HG03039 (cell line): ENCODE data around the gene OR13A1.
A peak's percentile ranks its signal among the peaks of the same experiment; 100 is the strongest.
"Not testable (repeated sequence)": the region's sequence is repeated elsewhere in the genome, so short reads cannot be mapped to it uniquely, and the experiment has no call there.

ENCODE experiments used
- ATAC-seq: cut with Tn5 transposase; IDR thresholded peaks from one replicate; pipeline ENCODE4 v1.9.1; 2021; ENCODE audit warnings: mild to moderate bottlenecking, moderate library complexity; ENCODE audit not compliant: unreplicated experiment

The OR13A1 gene

GRCh38 chr10:45282061-45282460, 33.3 kb downstream of the OR13A1 start:
- ATAC-seq, result no peak

- no peak for ATAC-seq
These were observed 35.2 kb downstream of the OR13A1 start for GRCh38 chr10:45280113-45280760.

GRCh38 chr10:45279682-45280081, 35.7 kb downstream of the OR13A1 start:
- no peak for ATAC-seq

- no peak for ATAC-seq
These were observed 36.4 kb downstream of the OR13A1 start for GRCh38 chr10:45278860-45279498.

GRCh38 chr10:45276146-45276545, 39.3 kb downstream of the OR13A1 start:
- ATAC-seq, result not testable (repeated sequence)

- no peak for ATAC-seq
These were observed 41.0 kb downstream of the OR13A1 start for GRCh38 chr10:45274364-45274763.

GRCh38 chr10:45267777-45268176, 47.6 kb downstream of the OR13A1 start:
- ATAC-seq, result not testable (repeated sequence)

GRCh38 chr10:45265996-45266395, 49.4 kb downstream of the OR13A1 start:
- no peak for ATAC-seq

GRCh38 chr10:45261946-45262345, 53.5 kb downstream of the OR13A1 start:
- no peak for ATAC-seq

- ATAC-seq, result no peak
These were observed 54.1 kb downstream of the OR13A1 start for GRCh38 chr10:45261243-45261775.

- ATAC-seq, result not testable (repeated sequence)
These were observed 54.8 kb downstream of the OR13A1 start for GRCh38 chr10:45260635-45261034.

- not testable (repeated sequence) for ATAC-seq
These were observed 55.5 kb downstream of the OR13A1 start for GRCh38 chr10:45259786-45260495.

GRCh38 chr10:45257600-45257999, 57.8 kb downstream of the OR13A1 start:
- ATAC-seq, result no peak

- ATAC-seq, result no peak
These were observed 59.2 kb downstream of the OR13A1 start for GRCh38 chr10:45256246-45256645.

GRCh38 chr10:45255706-45256105, 59.7 kb downstream of the OR13A1 start:
- ATAC-seq, result no peak

GRCh38 chr10:45254892-45255291, 60.5 kb downstream of the OR13A1 start:
- ATAC-seq, result no peak

- peak; percentile 74 for ATAC-seq
These were observed 62.1 kb downstream of the OR13A1 start for GRCh38 chr10:45253183-45253914.
